SJSA1 (cell line): ENCODE data around the gene NUAK1. TPM values are rescaled to one million over a fixed set of nuclear protein-coding genes. Genes with fewer than 3 reads are reported as not detected.

ENCODE experiments used
- DNase-seq, 2 experiments: peaks; one replicate each; pipeline ENCODE4 v3.0.0-alpha.2; 2015 to 2020; ENCODE audit warnings: low spot score in 2 of 2, low read depth in 1 of 2
- H3K27ac ChIP-seq: fragments of 250-450 bp; sonication (Bioruptor Pico); 2 replicates; pipeline ENCODE4 v1.5.1; 2020; ENCODE audit warnings: mild to moderate bottlenecking, moderate library complexity
- H3K27me3 ChIP-seq: fragments of 250-450 bp; sonication (Bioruptor Pico); replicated peaks from 2 replicates; pipeline ENCODE4 v1.5.1; 2020; ENCODE audit warnings: mild to moderate bottlenecking, moderate library complexity
- H3K36me3 ChIP-seq: fragments of 250-450 bp; sonication (Bioruptor Pico); 2 replicates; pipeline ENCODE4 v1.5.1; 2020; ENCODE audit warnings: mild to moderate bottlenecking
- H3K4me1 ChIP-seq: fragments of 250-450 bp; sonication (Bioruptor Pico); replicated peaks from 2 replicates; pipeline ENCODE4 v1.6.1; 2021; ENCODE audit warnings: mild to moderate bottlenecking
- H3K4me3 ChIP-seq: fragments of 250-450 bp; sonication (Bioruptor Pico); 2 replicates; pipeline ENCODE4 v1.5.1; 2020; ENCODE audit warnings: mild to moderate bottlenecking
- H3K9me3 ChIP-seq: fragments of 250-450 bp; sonication (Bioruptor Pico); replicated peaks from 2 replicates; pipeline ENCODE4 v1.5.1; 2020; ENCODE audit warnings: mild to moderate bottlenecking
- total RNA-seq: library from RNA; depleted of rRNA; stranded (reverse); fragments of >200 nt; shearing (Covaris generic); gene quantifications from 2 replicates; pipeline ENCODE4 v1.2.3, GENCODE V29; 2014

The NUAK1 gene
- total RNA-seq, 1 experiment from 2014 or later = 60.6 TPM

DNA sequence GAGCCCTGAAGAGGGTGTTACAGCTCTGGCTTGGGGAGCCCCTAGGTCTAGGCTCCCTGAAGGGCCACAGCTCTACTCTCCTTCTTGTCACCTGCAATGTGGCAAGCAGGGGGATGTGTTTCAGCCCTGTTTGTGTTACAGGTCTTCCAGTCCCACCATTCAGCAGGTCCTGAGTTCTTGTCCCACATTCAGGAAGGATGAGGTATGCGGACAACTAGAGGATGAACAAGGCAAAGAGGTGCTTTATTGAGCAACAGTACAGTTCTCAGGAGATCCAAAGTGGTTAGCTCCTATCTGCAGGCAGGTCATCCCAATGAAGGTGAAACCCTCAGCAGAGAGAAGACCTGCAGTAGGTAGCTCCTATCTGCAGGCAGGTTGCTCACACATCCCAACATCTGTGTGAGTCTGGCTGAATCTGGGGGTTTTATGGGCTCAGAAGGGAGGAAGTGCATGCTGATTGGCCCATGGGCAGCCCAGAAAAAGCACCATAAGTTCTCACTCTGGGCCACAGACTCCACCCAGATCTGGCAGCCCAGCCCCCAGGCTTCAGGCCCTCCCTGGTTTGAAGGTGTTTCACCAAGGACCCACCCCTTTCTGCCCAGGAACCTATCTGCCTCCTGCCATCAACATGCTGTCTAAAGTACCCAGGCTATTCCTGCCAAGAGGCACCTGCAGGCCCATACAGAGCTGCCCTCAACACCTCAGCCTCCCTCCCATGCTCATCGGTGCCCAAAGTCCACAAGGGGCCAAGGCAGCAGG is 98.9 kb downstream of the NUAK1 start:
- DNase-seq = no peak
- Histone ChIP-seq H3K27ac (no peak overlapping the region), H3K4me1 (peaks cover 21% of the 10 kb centered on the region), H3K9me3 (no peaks in the 10 kb centered on the region), H3K36me3 (no peaks in the 10 kb centered on the region), H3K4me3 (no peak overlapping the region), H3K27me3 (no peaks in the 10 kb centered on the region)

DNA sequence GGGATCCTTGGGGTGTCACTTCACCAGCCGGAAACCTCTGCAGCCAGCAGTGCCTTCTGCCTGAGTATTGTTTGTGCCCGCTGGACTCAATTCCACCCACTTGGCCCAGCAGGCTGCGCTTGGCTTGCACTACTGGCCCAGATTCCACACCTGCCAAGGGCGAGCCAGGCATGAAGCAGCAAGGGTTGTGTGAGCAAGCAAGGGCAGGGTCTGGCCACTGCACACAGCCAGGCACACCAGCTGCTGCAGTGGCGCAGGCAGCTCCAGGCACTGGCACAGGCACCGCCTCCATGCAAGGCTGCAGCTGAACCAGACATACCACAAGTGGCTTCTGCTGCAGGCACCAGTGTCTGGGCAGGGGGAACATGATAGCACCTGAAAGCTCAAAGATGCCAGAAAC is 99.5 kb downstream of the NUAK1 start:
- H3K36me3 ChIP-seq = no peaks in the 10 kb centered on the region
- H3K4me1 ChIP-seq = peaks cover 17% of the 10 kb centered on the region
- H3K27ac ChIP-seq = no peak overlapping the region
- no peaks in the 10 kb centered on the region for H3K9me3 ChIP-seq
- DNase-seq = no peak
- H3K4me3 ChIP-seq = no peak overlapping the region
- H3K27me3 ChIP-seq = no peaks in the 10 kb centered on the region

DNA sequence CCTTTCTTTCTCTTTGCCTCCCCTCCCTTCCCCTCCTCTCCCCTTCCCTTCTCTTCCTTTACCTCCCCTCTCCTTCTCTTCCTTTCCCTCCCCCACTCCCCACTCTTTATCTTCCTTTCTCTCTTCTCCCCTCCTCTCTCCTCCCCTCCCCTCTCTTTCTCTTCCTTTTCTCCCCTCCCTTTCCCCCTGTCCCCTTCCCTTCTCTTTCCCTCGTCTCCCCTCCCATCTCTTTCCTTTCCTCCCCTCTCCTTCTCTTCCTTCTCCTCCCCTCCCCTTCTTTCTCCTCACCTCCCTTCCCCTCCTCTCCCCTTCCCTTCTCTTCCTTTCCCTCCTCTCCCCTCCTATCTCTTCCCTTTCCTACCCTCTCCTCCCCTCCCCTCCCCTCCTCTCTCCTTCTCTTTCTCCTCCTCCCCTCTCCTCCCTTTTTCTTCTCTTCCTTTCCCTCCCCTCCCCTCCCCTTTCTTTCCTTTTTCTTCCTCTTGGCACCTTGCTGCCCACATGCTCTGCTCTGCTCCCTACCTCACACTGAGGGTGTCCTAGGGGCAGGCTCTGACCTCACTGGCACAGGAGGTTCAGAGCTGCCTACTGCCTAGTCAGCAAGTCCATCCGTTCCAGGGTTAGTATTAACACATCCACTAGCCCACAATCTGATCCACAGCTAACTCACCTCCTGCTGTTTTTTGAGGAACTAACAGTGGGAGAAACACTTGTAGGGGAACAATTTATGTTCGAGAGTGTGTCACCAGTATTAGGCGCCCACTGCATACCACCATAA is 101.0 kb downstream of the NUAK1 start:
- H3K9me3 ChIP-seq = no peaks in the 10 kb centered on the region
- H3K4me3 ChIP-seq = no peak overlapping the region
- H3K36me3 ChIP-seq = no peaks in the 10 kb centered on the region
- H3K27me3 ChIP-seq = no peaks in the 10 kb centered on the region
- no peak overlapping the region for H3K27ac ChIP-seq
- H3K4me1 ChIP-seq = peaks cover 29% of the 10 kb centered on the region
- DNase-seq = no peak

DNA sequence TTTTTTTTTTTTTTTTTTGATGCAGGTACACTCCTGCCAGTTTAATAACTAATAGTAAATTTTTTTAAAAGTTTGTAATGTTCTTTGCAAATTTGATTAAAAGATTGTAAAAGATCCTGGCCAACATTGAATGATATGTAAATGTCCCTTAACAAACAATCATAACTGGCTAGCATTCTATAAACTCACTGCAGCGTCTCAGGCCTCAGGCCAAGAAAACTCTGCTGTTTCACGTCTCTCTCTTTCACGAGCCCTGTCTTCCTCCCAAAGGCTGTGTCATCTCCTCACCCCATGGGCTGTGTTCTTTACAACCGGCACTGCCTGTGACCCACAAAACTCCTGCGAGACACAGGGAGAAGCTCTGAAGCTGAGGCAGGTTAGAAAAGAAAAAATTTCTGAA is 103.3 kb downstream of the NUAK1 start:
- no peaks in the 10 kb centered on the region for H3K27me3 ChIP-seq
- DNase-seq = no peak
- no peaks in the 10 kb centered on the region for H3K9me3 ChIP-seq
- H3K27ac ChIP-seq = no peak overlapping the region
- no peaks in the 10 kb centered on the region for H3K36me3 ChIP-seq
- H3K4me3 ChIP-seq = no peak overlapping the region
- H3K4me1 ChIP-seq = peaks cover 40% of the 10 kb centered on the region

DNA sequence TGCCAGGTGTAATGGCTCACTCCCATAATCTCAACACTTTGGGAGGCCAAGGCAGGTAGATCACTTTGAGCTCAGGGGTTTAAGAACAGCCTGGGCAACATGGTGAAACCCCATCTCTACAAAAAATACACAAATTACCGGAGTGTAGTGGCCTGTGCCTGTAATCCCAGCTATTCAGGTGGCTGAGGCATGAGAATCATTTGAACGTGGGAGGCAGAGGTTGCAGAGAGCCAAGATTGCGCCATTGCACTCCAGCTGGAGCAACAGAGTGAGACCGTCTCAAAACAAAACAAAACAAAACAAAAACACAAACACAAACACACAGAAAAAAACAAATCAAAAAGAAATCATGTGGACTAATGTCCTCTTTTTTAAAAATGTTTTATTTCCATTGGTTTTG is 104.4 kb downstream of the NUAK1 start:
- Histone ChIP-seq H3K4me3 (no peak overlapping the region), H3K36me3 (no peaks in the 10 kb centered on the region), H3K4me1 (peaks cover 51% of the 10 kb centered on the region), H3K27ac (no peak overlapping the region), H3K27me3 (no peaks in the 10 kb centered on the region), H3K9me3 (no peaks in the 10 kb centered on the region)
- DNase-seq = no peak

DNA sequence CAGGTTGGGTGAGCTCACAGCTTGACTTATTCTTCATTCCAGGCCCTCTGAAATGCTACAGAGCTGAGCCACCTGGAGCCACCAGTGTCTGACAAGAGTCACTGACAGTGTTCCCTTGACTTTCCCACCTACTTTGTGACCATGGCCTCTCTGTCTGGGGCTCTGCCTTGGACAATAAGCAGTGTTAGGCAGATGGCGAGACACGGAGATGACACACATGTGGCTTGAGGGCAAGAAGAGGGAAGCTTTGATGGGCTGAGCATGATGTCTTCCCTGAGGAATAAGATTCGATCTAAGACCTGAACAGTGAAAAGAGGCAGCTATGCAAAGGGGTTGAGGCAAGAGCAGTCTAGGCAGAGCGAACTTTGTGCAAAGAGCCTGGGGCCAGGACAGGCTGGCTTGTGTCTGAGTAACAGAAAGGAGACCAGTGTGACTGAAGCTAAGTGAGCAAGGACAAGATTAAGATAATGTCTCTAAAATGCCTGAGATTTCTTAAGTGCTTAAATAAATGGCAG is 105.5 kb downstream of the NUAK1 start:
- H3K27me3 ChIP-seq = no peaks in the 10 kb centered on the region
- peaks cover 53% of the 10 kb centered on the region for H3K4me1 ChIP-seq
- no peaks in the 10 kb centered on the region for H3K36me3 ChIP-seq
- H3K27ac ChIP-seq = 0 out of 2 replicates have a peak overlapping the region, but pooled peaks have one; percentile 9
- H3K4me3 ChIP-seq = no peak overlapping the region
- peak in 1 of 2 experiments; percentile 25 for DNase-seq
- no peaks in the 10 kb centered on the region for H3K9me3 ChIP-seq

DNA sequence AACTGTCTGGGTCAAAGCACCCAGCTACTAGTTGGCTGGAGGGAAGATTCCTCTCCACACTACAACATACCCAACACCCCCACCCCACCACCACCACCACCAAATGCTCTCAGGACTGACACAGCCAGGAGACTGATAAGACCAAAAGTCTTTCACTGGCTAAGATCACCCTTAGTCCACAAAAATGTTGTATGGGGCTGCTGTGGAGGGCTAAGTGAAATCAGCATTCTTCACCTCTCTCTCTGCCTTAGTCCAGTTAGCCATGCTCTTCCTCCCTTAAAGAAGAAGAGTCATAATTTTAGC is 106.2 kb downstream of the NUAK1 start:
- H3K27ac ChIP-seq = no peak overlapping the region
- peaks cover 49% of the 10 kb centered on the region for H3K4me1 ChIP-seq
- DNase-seq = no peak

DNA sequence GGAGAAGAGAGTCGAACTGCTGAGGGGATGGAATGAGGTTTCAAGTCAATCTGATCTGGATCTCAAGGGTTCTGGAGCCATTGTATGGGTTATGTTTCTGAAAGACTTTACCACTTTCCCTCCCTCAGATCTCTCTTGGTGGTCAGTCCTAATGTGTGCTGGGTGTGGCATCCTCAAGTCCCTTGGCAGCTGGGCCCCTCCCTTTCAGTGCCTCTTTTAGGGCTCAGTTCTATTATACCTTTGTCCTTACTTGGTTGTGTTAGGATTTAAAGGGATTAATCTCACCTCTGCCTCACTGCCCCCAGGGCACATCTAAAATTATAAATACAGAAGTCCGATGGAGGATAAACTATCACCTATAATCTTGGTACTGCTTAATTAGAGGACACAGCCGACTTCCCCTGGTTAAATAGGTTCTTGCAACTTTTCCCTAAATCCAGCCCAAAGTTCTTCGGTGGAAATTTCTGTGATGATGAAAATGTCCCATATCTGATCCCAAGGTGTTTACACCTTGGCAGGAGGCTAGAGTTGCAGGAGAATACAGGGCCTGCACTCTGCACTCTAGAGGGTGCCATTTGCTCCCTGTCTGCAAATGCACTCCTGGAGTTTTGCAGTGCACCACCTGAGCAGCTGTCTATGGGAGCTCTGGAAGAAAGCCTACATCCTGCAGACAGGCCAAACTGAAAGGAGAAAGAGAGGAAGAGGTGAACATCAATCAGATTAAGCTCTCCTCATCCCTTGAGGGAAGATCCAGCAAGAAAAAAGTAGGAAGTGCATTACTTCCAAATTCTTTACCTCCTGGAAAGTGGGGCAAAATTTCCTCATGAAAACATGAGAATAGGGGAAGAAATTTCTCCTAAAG is 106.8 kb downstream of the NUAK1 start:
- no peak overlapping the region for H3K4me3 ChIP-seq
- peak overlapping the region; percentile 98; the same call in 1 of the 2 replicates for H3K27ac ChIP-seq
- no peaks in the 10 kb centered on the region for H3K27me3 ChIP-seq
- no peaks in the 10 kb centered on the region for H3K9me3 ChIP-seq
- H3K36me3 ChIP-seq = no peaks in the 10 kb centered on the region
- DNase-seq = peak in 1 of 2 experiments; percentile 24
- H3K4me1 ChIP-seq = peaks cover 49% of the 10 kb centered on the region

More for the DNA sequence above, 106.2 kb downstream of the NUAK1 start:
- no peak overlapping the region for H3K4me3 ChIP-seq
- H3K27me3 ChIP-seq = no peaks in the 10 kb centered on the region
- H3K36me3 ChIP-seq = no peaks in the 10 kb centered on the region
- H3K9me3 ChIP-seq = no peaks in the 10 kb centered on the region

DNA sequence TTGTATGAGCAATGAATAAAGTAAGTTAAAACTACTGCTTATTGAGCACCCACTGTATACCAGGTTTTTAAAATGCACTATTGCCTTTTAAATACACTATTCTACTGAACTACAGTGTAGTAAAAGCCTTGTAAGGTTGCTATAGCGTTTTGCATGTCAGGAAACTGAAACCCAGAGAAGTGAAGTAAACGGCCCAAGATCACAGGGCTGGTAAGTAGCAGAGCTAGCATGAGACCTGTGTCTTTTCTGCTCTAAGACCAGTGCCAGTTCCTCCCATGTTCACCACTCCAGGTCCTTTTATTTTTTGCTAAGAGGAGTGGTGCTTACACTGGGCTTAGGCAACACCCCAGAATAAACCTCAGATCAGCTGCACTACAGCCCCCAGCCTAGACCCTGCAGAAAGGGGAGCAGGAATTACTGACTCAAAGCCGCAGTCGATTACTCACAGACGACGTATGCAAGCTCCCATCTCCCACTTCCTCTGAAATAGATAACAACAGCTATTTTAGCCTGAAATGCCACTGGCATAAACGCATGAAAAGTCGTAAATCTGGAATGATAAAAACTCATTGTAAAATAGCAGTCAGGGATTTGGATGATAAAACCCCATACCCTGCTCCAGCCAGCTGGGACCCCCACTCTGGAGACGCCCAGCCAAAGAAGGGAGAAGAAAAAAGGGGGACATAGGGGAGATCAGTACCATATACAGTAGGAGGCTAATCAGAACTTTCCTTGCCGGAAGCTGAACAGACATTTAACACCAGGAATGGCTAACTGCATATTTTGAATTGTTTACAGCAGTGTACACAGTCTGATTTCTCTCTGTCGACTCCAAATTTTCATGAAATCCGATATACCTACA is 108.3 kb downstream of the NUAK1 start:
- Histone ChIP-seq H3K36me3 (no peaks in the 10 kb centered on the region), H3K4me3 (no peak overlapping the region), H3K27ac (peak overlapping the region; percentile 98), H3K4me1 (peaks cover 49% of the 10 kb centered on the region), H3K27me3 (no peaks in the 10 kb centered on the region), H3K9me3 (no peaks in the 10 kb centered on the region)
- peak; percentile 92 to 96 for DNase-seq

DNA sequence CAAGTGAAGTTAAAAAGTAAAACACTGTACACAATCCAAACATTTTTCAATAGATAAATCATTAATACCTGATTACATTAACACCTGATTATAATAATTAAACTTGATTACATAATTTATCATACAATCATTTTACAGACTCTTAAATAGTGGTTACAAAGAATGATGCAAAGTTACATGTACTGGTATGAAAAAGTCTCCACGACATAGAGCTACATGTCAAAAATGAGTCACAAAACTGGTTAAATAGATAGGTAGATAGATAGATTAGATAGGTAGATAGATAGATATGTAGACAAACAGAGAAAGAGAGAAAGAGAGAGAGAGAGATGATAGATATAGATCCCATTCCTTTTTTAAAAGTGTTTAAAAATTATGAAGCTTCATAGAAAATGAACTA is 109.2 kb downstream of the NUAK1 start:
- Histone ChIP-seq H3K9me3 (no peaks in the 10 kb centered on the region), H3K27ac (peak overlapping the region; percentile 98), H3K4me3 (no peak overlapping the region), H3K4me1 (peaks cover 49% of the 10 kb centered on the region), H3K27me3 (no peaks in the 10 kb centered on the region), H3K36me3 (no peaks in the 10 kb centered on the region)
- DNase-seq = no peak

DNA sequence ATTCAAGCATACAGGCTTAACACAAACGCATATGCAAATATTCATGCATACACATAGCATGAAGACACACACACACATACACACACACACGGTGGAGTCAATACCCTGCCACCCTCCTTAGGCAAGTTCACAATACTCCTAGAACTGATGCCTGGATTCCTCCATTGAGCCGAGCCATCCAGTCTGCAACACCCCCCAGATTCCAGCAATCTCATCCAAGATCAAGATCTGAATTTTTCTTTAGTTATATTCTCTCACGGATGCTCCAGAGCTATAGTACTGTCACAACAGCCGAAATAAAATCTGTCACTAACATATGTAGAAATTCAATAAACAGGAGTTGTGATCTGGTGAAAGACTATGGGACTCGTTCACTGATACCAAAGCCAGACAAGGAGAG is 110.8 kb downstream of the NUAK1 start:
- H3K27ac ChIP-seq = no peak overlapping the region
- no peak for DNase-seq
- H3K4me1 ChIP-seq = peaks cover 39% of the 10 kb centered on the region
- no peaks in the 10 kb centered on the region for H3K9me3 ChIP-seq
- H3K4me3 ChIP-seq = no peak overlapping the region
- H3K36me3 ChIP-seq = no peaks in the 10 kb centered on the region
- H3K27me3 ChIP-seq = no peaks in the 10 kb centered on the region

DNA sequence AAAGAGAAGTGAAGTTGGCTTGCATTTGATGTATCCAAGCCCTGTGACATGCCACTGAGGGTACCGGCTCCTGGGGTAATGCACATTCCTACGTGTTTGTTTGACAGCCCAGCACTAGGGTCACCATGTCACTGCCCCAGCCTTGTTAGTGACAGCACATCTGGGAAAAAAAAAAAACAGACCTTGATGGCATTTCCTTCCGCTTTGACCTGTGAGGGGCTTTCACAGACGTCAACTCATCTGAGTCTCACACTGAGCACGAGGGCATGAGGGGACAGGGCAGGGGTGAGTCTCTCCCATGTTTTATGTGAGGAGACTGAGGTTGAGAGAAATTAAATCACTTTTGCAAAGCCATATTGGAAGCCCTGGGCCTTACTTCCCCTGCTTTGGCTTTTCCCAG is 111.5 kb downstream of the NUAK1 start:
- Histone ChIP-seq H3K27me3 (no peaks in the 10 kb centered on the region), H3K4me3 (no peak overlapping the region), H3K27ac (no peak overlapping the region), H3K9me3 (no peaks in the 10 kb centered on the region), H3K36me3 (no peaks in the 10 kb centered on the region), H3K4me1 (peaks cover 33% of the 10 kb centered on the region)
- no peak for DNase-seq

DNA sequence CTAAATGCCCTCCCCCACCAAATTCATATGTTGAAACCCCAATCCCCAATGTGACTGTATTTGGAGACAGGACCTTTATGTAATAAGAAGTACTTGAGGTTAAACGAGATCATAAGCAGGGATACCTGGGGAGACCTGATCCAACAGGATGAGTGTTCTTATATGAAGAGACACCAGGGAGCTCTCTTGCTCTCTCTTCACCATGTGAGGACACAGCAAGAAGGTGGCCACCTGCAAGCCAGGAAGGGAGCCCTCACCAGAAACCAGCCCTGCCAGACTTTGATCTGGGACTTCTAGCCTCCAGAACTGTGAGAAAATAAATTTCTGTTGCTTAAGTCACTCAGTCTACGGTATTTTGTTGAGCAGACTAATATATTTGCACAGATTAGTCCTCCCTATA is 113.6 kb downstream of the NUAK1 start:
- no peak overlapping the region for H3K4me3 ChIP-seq
- no peaks in the 10 kb centered on the region for H3K36me3 ChIP-seq
- H3K9me3 ChIP-seq = no peaks in the 10 kb centered on the region
- H3K27ac ChIP-seq = no peak overlapping the region
- H3K27me3 ChIP-seq = no peaks in the 10 kb centered on the region
- H3K4me1 ChIP-seq = peaks cover 31% of the 10 kb centered on the region
- DNase-seq = no peak
